Mesenchymal stem cell (in vitro differentiated cells and primary cell): Measurements from ENCODE around the gene CHCHD1.

Experiments
- DNase-seq: peaks from one replicate; pipeline ENCODE4 v3.0.0-alpha.2; 2013
- H2AFZ ChIP-seq: one replicate; pipeline ENCODE4 v1.6.1; 2013; ENCODE audit warnings: low read depth, mild to moderate bottlenecking, control low read depth, inconsistent platforms, low read length, moderate library complexity
- H2AK5ac ChIP-seq: 2 replicates; pipeline ENCODE4 v1.6.1; 2013; ENCODE audit warnings: low read length, moderate library complexity, mild to moderate bottlenecking, inconsistent platforms; ENCODE audit not compliant: severe bottlenecking
- H2BK120ac ChIP-seq: one replicate; pipeline ENCODE4 v1.6.1; 2013; ENCODE audit warnings: low read depth, mild to moderate bottlenecking, inconsistent platforms, low read length, moderate library complexity
- H2BK12ac ChIP-seq, 2 experiments: one replicate each; pipeline ENCODE4 v1.6.1; 2013; ENCODE audit warnings: inconsistent platforms in 2 of 2, low read length in 2 of 2, mild to moderate bottlenecking in 2 of 2, moderate library complexity in 2 of 2, control low read depth in 1 of 2
- H2BK15ac ChIP-seq: one replicate; pipeline ENCODE4 v1.6.1; 2013; ENCODE audit warnings: mild to moderate bottlenecking, low read depth, inconsistent platforms; ENCODE audit not compliant: poor library complexity, severe bottlenecking
- H2BK5ac ChIP-seq: 2 replicates; pipeline ENCODE4 v1.6.1; 2013; ENCODE audit warnings: low read depth, mild to moderate bottlenecking, low read length, control low read depth, inconsistent platforms; ENCODE audit not compliant: poor library complexity, severe bottlenecking
- H3K14ac ChIP-seq, 2 experiments: one replicate each; pipeline ENCODE4 v1.6.1; 2013; ENCODE audit warnings: inconsistent platforms in 2 of 2, low read length in 2 of 2, control low read depth in 1 of 2, mild to moderate bottlenecking in 1 of 2, moderate library complexity in 1 of 2
- H3K18ac ChIP-seq, 2 experiments: one replicate each; pipeline ENCODE4 v1.6.1; 2013; ENCODE audit warnings: inconsistent platforms in 2 of 2, low read length in 2 of 2, control low read depth in 1 of 2, low read depth in 1 of 2, mild to moderate bottlenecking in 1 of 2
- H3K23ac ChIP-seq, 2 experiments: one replicate each; pipeline ENCODE4 v1.6.1; 2013; ENCODE audit warnings: inconsistent platforms in 2 of 2, low read length in 2 of 2, mild to moderate bottlenecking in 2 of 2, moderate library complexity in 2 of 2, control low read depth in 1 of 2
- H3K27ac ChIP-seq: 2 replicates; pipeline ENCODE4 v1.5.1; 2013; ENCODE audit warnings: mild to moderate bottlenecking, moderate library complexity, low read length, control low read depth, inconsistent platforms; ENCODE audit not compliant: poor library complexity, severe bottlenecking
- H3K27me3 ChIP-seq, 2 experiments: 2 replicates each; pipeline versions ENCODE4 v1.6.1 to v1.7.0; 2013; ENCODE audit warnings: low read length in 2 of 2, mild to moderate bottlenecking in 2 of 2, moderate library complexity in 2 of 2, control low read depth in 1 of 2, inconsistent platforms in 1 of 2; ENCODE audit not compliant: control insufficient read depth in 1 of 2, insufficient read depth in 1 of 2
- H3K36me3 ChIP-seq, 2 experiments: 2 replicates each; pipeline versions ENCODE4 v1.6.1 to v1.7.0; 2013; ENCODE audit warnings: low read length in 2 of 2, control low read depth in 1 of 2, inconsistent platforms in 1 of 2, low read depth in 1 of 2, mild to moderate bottlenecking in 1 of 2; ENCODE audit not compliant: insufficient read depth in 2 of 2, control insufficient read depth in 1 of 2
- H3K4ac ChIP-seq, 2 experiments: one replicate each; pipeline ENCODE4 v1.6.1; 2013; ENCODE audit warnings: inconsistent platforms in 2 of 2, low read length in 2 of 2, mild to moderate bottlenecking in 2 of 2, moderate library complexity in 2 of 2, control low read depth in 1 of 2, low read depth in 1 of 2
- H3K4me1 ChIP-seq: 2 replicates; pipeline ENCODE4 v1.6.1; 2013; ENCODE audit warnings: low read depth, low read length, control low read depth; ENCODE audit not compliant: control insufficient read depth, insufficient read depth
- H3K4me2 ChIP-seq: 2 replicates; pipeline ENCODE4 v1.6.1; 2013; ENCODE audit warnings: low read length, mild to moderate bottlenecking, inconsistent platforms; ENCODE audit not compliant: poor library complexity, severe bottlenecking
- H3K4me3 ChIP-seq, 2 experiments: 2 replicates each; pipeline versions ENCODE4 v1.5.1 to v1.7.0; 2013; ENCODE audit warnings: low read length in 2 of 2, mild to moderate bottlenecking in 2 of 2, control low read depth in 1 of 2, low read depth in 1 of 2; ENCODE audit not compliant: insufficient read depth in 1 of 2
- H3K79me1 ChIP-seq: replicated peaks from 2 replicates; pipeline ENCODE4 v1.6.1; 2013; ENCODE audit warnings: mild to moderate bottlenecking, control low read depth, low read length, inconsistent platforms; ENCODE audit not compliant: poor library complexity, severe bottlenecking
- H3K9ac ChIP-seq: 2 replicates; pipeline ENCODE4 v1.7.0; 2013; ENCODE audit warnings: mild to moderate bottlenecking, low read length, moderate library complexity
- H3K9me3 ChIP-seq: 2 replicates; pipeline ENCODE4 v1.7.0; 2013; ENCODE audit warnings: mild to moderate bottlenecking, low read length; ENCODE audit not compliant: control insufficient read depth
- H4K8ac ChIP-seq: one replicate; pipeline ENCODE4 v1.6.1; 2013; ENCODE audit warnings: inconsistent platforms, mild to moderate bottlenecking, low read length, moderate library complexity
- H4K91ac ChIP-seq: one replicate; pipeline ENCODE4 v1.6.1; 2013; ENCODE audit warnings: mild to moderate bottlenecking, low read length, inconsistent platforms
- WGBS: methylation state at CpG from one replicate; pipeline ENCODE4 v1.1.7; 2013; ENCODE audit warnings: mixed read lengths; 5-methylcytosine and 5-hydroxymethylcytosine counted together

CHCHD1 gene

DNA sequence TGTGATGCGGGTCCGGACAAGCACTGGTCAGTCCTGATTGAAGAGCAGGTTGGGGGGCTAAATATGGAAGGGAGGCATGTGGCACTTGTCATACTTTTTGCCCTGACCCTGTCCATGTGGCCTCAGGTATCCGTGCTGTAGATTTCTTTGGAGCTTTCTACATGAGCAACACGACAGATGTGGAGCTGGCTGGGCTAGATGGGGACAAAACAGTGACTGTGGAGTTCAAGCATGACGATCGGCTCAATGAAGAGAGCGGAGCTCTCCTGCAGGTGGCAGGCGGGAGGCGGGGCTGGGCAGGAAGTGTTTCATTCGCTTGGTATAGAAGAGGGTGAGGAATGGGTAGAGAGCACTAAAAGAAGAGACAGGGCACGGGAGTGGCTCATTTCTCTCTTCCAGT lies 13.0 kb upstream of the CHCHD1 start:
- Histone ChIP-seq H3K4ac (no peak overlapping the region), H2BK12ac (no peak overlapping the region), H3K27me3 (no peaks in the 10 kb centered on the region), H2BK15ac (no peak overlapping the region), H3K4me1 (peaks cover 9% of the 10 kb centered on the region), H3K18ac (no peak overlapping the region), H3K79me1 (peaks cover 26% of the 10 kb centered on the region), H4K91ac (no peak overlapping the region), H3K27ac (no peak overlapping the region), H2AFZ (no peak overlapping the region), H3K36me3 (peaks cover 70 to 77% of the 10 kb centered on the region in 2 experiments), H3K23ac (no peak overlapping the region), H3K14ac (no peak overlapping the region), H2BK5ac (no peak overlapping the region), H3K9me3 (no peaks in the 10 kb centered on the region), H3K9ac (no peak overlapping the region), H2BK120ac (no peak overlapping the region), H3K4me2 (no peak overlapping the region), H3K4me3 (no peak overlapping the region), H4K8ac (no peak overlapping the region), H2AK5ac (no peak overlapping the region)
- WGBS = 93% methylated on average over 11 of the region's 11 CpGs
- DNase-seq = no peak

- no peak overlapping the region for H3K4me3 ChIP-seq
- no peak overlapping the region for H2BK15ac ChIP-seq
- no peak overlapping the region for H3K27ac ChIP-seq
- no peak overlapping the region for H3K9ac ChIP-seq
- no peak overlapping the region for H2AFZ ChIP-seq
- H3K4me1 ChIP-seq = peaks cover 11% of the 10 kb centered on the region
- 96% methylated on average over 5 of the region's 5 CpGs for WGBS
- no peaks in the 10 kb centered on the region for H3K9me3 ChIP-seq
- no peak overlapping the region for H3K14ac ChIP-seq
- no peaks in the 10 kb centered on the region for H3K27me3 ChIP-seq
- H3K4ac ChIP-seq = no peak overlapping the region
- no peak overlapping the region for H2BK120ac ChIP-seq
- no peak overlapping the region for H2BK5ac ChIP-seq
- peaks cover 25% of the 10 kb centered on the region for H3K79me1 ChIP-seq
- no peak overlapping the region for H2AK5ac ChIP-seq
- H2BK12ac ChIP-seq = no peak overlapping the region
- H3K4me2 ChIP-seq = no peak overlapping the region
- no peak overlapping the region for H4K91ac ChIP-seq
- no peak for DNase-seq
- no peak overlapping the region for H4K8ac ChIP-seq
- no peak overlapping the region for H3K18ac ChIP-seq
- peaks cover 66 to 78% of the 10 kb centered on the region in 2 experiments for H3K36me3 ChIP-seq
- no peak overlapping the region for H3K23ac ChIP-seq
Measured at GRCh38 chr10:73769396-73769795, 12.5 kb upstream of the CHCHD1 start.

DNA sequence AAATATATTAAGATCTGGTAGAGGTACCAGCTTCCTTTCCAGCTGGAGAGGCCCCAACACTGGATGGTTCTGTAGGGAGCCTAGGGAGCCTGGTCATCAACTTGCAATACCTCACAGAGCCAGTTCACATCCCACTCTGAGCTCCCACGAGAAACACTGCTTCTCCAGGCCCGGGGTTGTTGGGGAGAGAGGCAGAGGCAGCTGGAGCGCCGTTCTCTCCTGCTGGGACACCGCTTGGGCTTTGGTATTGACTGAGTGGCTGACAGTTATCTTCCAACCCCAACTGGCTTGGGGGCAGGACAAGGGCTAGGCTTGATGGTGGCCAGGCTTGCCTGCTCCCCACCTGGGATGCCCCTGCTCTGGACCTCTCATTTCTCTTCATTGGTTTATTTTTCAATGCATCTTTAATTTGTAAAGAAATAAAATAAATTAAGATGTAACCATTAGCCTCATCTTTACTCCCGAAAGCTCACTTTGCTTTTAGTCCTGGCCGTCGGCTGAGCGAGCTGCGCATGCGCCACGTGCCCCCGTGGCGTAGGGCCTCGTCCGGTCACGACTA lies 10.0 kb upstream of the CHCHD1 start:
- peak overlapping the region; percentile 95 for H3K9ac ChIP-seq
- H3K36me3 ChIP-seq = peaks cover 52 to 75% of the 10 kb centered on the region in 2 experiments
- H4K8ac ChIP-seq = peak overlapping the region; percentile 99
- H3K9me3 ChIP-seq = no peaks in the 10 kb centered on the region
- H2AFZ ChIP-seq = no peak overlapping the region
- peak overlapping the region; percentile 91 for H2BK120ac ChIP-seq
- H2BK15ac ChIP-seq = peak overlapping the region; percentile 95
- H2BK12ac ChIP-seq = peak overlapping the region in 1 of 2 experiments; percentile 3
- peaks cover 9% of the 10 kb centered on the region for H3K79me1 ChIP-seq
- H3K23ac ChIP-seq = no peak overlapping the region
- H3K18ac ChIP-seq = peak overlapping the region in 1 of 2 experiments; percentile 98
- H2AK5ac ChIP-seq = no peak overlapping the region
- H3K4ac ChIP-seq = peak overlapping the region; percentile 56 to 82
- H3K27ac ChIP-seq = peak overlapping the region; percentile 24
- peak overlapping the region; percentile 88 to 99 for H3K4me3 ChIP-seq
- DNase-seq = no peak
- H4K91ac ChIP-seq = peak overlapping the region; percentile 55
- 14% methylated on average over 17 of the region's 17 CpGs for WGBS
- peaks cover 16% of the 10 kb centered on the region for H3K4me1 ChIP-seq
- H3K27me3 ChIP-seq = no peaks in the 10 kb centered on the region
- no peak overlapping the region for H3K4me2 ChIP-seq
- H2BK5ac ChIP-seq = peak overlapping the region; percentile 83
- no peak overlapping the region for H3K14ac ChIP-seq

DNA sequence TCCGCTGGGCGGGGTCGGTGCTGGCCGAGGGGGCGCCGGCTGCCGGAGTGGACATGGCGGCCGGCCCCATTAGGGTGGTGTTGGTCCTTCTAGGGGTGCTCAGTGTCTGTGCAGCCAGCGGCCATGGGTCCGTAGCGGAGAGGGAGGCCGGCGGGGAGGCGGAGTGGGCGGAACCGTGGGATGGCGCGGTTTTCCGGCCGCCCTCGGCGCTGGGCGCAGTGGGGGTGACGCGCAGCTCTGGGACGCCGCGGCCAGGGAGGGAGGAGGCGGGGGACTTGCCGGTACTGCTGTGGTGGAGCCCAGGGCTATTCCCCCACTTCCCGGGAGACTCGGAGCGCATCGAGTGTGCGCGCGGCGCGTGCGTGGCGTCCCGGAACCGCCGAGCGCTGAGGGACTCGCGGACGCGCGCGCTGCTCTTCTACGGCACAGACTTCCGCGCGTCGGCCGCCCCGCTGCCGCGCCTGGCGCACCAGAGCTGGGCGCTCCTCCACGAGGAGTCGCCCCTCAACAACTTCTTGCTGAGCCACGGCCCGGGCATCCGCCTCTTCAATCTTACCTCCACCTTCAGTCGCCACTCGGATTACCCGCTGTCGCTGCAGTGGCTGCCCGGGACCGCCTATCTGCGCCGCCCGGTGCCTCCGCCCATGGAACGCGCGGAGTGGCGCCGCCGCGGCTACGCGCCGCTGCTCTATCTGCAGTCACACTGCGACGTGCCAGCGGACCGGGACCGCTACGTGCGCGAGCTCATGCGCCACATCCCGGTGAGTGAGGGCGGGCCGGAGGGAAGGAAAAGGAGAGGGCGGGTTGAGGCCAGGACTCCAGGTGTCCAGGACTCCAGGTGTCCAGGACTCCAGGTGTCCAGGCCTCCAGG lies 9.3 kb upstream of the CHCHD1 start:
- peaks cover 47 to 76% of the 10 kb centered on the region in 2 experiments for H3K36me3 ChIP-seq
- H3K27me3 ChIP-seq = no peaks in the 10 kb centered on the region
- H4K91ac ChIP-seq = peak overlapping the region; percentile 99
- H3K4me1 ChIP-seq = peaks cover 16% of the 10 kb centered on the region
- peak overlapping the region; percentile 95 for H2BK15ac ChIP-seq
- peaks cover 7% of the 10 kb centered on the region for H3K79me1 ChIP-seq
- peak; percentile 87 for DNase-seq
- H3K4me3 ChIP-seq = peak overlapping the region; percentile 88 to 99
- H3K14ac ChIP-seq = peak overlapping the region in 1 of 2 experiments; percentile 96
- H2BK120ac ChIP-seq = peak overlapping the region; percentile 91
- H2BK12ac ChIP-seq = peak overlapping the region in 1 of 2 experiments; percentile 22
- H3K4me2 ChIP-seq = peak overlapping the region; percentile 96
- WGBS = under 1% methylated on average over 87 of the region's 101 CpGs
- peak overlapping the region; percentile 94 to 98 for H3K18ac ChIP-seq
- H2BK5ac ChIP-seq = peak overlapping the region; percentile 83
- H3K27ac ChIP-seq = peak overlapping the region; percentile 79
- H3K9me3 ChIP-seq = no peaks in the 10 kb centered on the region
- peak overlapping the region; percentile 95 for H3K9ac ChIP-seq
- peak overlapping the region; percentile 20 to 63 for H3K23ac ChIP-seq
- H4K8ac ChIP-seq = peak overlapping the region; percentile 99
- peak overlapping the region; percentile 73 for H2AFZ ChIP-seq
- peak overlapping the region; percentile 82 to 97 for H3K4ac ChIP-seq
- no peak overlapping the region for H2AK5ac ChIP-seq
